HFF-Myc (cell line): ENCODE results near the gene CRYBG3.

Experiments used
- DNase-seq: peaks from one replicate; pipeline ENCODE4 v3.0.0-alpha.2; 2011; ENCODE audit warnings: low read depth; ENCODE audit errors: extremely low read depth
- H3K4me3 ChIP-seq: replicated peaks from 2 replicates; pipeline ENCODE4 v1.5.1; 2011; ENCODE audit warnings: low read depth, mild to moderate bottlenecking, control low read depth, low read length
- CTCF ChIP-seq: IDR thresholded peaks from 2 replicates; pipeline ENCODE4 v1.5.1; 2012; ENCODE audit warnings: mild to moderate bottlenecking, low read depth, low read length, control low read depth; ENCODE audit errors: missing control alignments

CRYBG3 gene

GRCh38 chr3:97942801-97943546 lies 121.2 kb downstream of the CRYBG3 start:
- TF ChIP-seq CTCF: no peak
- H3K4me3 ChIP-seq: no peak overlapping the region
- no peak for DNase-seq

- no peak for DNase-seq
- no peak for TF ChIP-seq CTCF
- no peak overlapping the region for H3K4me3 ChIP-seq
These were observed 126.7 kb downstream of the CRYBG3 start for GRCh38 chr3:97948351-97949109.

- H3K4me3 ChIP-seq: no peak overlapping the region
- no peak for DNase-seq
- no peak for TF ChIP-seq CTCF
These were observed 127.3 kb downstream of the CRYBG3 start for GRCh38 chr3:97949110-97949485.

- DNase-seq: no peak
- no peak overlapping the region for H3K4me3 ChIP-seq
- no peak for TF ChIP-seq CTCF
These were observed 127.9 kb downstream of the CRYBG3 start for GRCh38 chr3:97949743-97950142.

DNA sequence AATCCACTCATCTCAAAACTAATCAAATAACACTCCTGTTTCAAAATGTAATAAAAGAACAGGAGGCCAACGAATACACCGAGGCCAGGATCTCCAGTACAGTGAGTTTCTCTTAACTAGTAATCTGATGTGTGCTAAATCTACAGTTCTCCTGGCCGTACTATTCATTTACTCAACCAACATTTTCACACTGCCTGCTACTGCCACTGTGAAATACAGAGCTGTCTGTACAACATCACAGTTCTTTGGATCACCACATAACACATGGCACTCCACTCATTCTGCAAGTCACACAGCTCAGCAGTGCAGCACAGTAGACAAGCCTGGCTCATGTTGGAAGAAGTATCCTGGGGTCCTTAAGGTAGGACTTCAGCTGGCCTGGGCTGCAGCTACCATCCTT lies 128.5 kb downstream of the CRYBG3 start:
- no peak for TF ChIP-seq CTCF
- H3K4me3 ChIP-seq: no peak overlapping the region
- no peak for DNase-seq

DNA sequence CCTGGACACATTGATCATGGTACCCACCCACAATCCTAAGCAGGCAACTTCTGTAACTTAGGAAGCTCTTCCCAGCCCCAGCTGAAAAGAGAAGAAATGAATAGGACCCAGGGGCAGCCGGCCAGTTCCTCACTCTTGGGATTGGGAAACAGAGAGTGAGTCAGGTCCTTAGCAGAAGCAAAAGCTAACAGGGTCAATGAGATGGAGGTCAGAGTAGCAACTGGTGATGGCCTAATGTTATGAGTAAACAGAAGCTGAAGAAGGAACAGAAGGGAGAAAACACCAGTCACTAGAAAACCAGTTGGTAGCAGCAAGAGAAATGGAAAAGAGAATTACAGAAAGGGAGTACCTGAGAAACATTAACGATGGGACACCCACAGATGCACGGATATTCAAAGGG lies 130.5 kb downstream of the CRYBG3 start:
- no peak for DNase-seq
- no peak for TF ChIP-seq CTCF
- H3K4me3 ChIP-seq: no peak overlapping the region
